Prostate gland (tissue), 2 donors: ENCODE measurements around the gene SH3BP1. TPM values are rescaled to one million over a fixed set of nuclear protein-coding genes. Genes with fewer than 3 reads are reported as not detected.

Experiments used
- DNase-seq: peaks from one replicate; pipeline ENCODE4 v3.0.0-alpha.2; 2019; ENCODE audit warnings: low spot score
- H3K27ac ChIP-seq, 2 donors: fragments of 200-600 bp; sonication (generic); 2 replicates each; pipeline ENCODE4 v1.5.1; 2017 to 2019
- H3K27me3 ChIP-seq: fragments of 200-600 bp; sonication (generic); replicated peaks from 2 replicates; pipeline ENCODE4 v1.5.1; 2019; ENCODE audit not compliant: insufficient read depth
- H3K36me3 ChIP-seq, 2 donors: fragments of 200-600 bp; sonication (generic); 1 replicate in 1 of 2; 2 replicates in 1 of 2; pipeline versions ENCODE4 v1.5.1 to v1.8.1; 2017 to 2019
- H3K4me1 ChIP-seq: fragments of 200-600 bp; sonication (generic); replicated peaks from 2 replicates; pipeline ENCODE4 v1.5.1; 2019
- H3K4me3 ChIP-seq, 2 donors: fragments of 200-600 bp; sonication (generic); 2 replicates each; pipeline ENCODE4 v1.5.1; 2017 to 2019
- H3K9me3 ChIP-seq: fragments of 200-600 bp; sonication (generic); 2 replicates; pipeline ENCODE4 v1.5.1; 2017
- CTCF ChIP-seq, 4 experiments: fragments of 200-600 bp in 2 of 4; fragments of 450-650 bp in 2 of 4; sonication (generic) in 2 of 4; IDR thresholded peaks; 1 replicate in 3 of 4; 2 replicates in 1 of 4; pipeline ENCODE4 v1.5.1; 2016 to 2019; ENCODE audit warnings: antibody characterized with exemption in 4 of 4, mild to moderate bottlenecking in 2 of 4, moderate library complexity in 2 of 4
- POLR2A ChIP-seq: fragments of 450-650 bp; IDR thresholded peaks from one replicate; pipeline ENCODE4 v1.6.1; 2016; ENCODE audit warnings: antibody characterized with exemption, mild to moderate bottlenecking
- POLR2AphosphoS5 ChIP-seq: sonication (generic); formaldehyde crosslinking; IDR thresholded peaks from one replicate; pipeline ENCODE4 v1.6.1; 2017; ENCODE audit warnings: antibody characterized with exemption
- WGBS: methylation state at CpG from one replicate; pipeline ENCODE4 v1.1.5; 2018; 5-methylcytosine and 5-hydroxymethylcytosine counted together
- intact Hi-C: fragments of 100-400 bp; cut with DNase I; formaldehyde crosslinking; loops from one replicate; pipeline ENCODE4 v1.14.2; 2022
- total RNA-seq, 2 donors: library from RNA; depleted of rRNA; stranded (reverse); fragments of >200 nt; gene quantifications; one replicate each; pipeline ENCODE4 v1.1.0, GENCODE V29; 2016

The SH3BP1 gene
- total RNA-seq, 2 donors from 2014 or later, result 10.9 to 12.0 TPM

GRCh38 chr22:37633625-37634416, 5.6 kb upstream of the SH3BP1 start:
- peaks cover 0 to 4% of the 10 kb centered on the region in 2 donors for H3K36me3 ChIP-seq
- no peaks in the 10 kb centered on the region for H3K4me1 ChIP-seq
- no peak overlapping the region for H3K4me3 ChIP-seq
- H3K27me3 ChIP-seq, result no peaks in the 10 kb centered on the region
- DNase-seq, result peak; percentile 40
- TF ChIP-seq POLR2AphosphoS5, result no peak
- no peak for TF ChIP-seq POLR2A
- TF ChIP-seq CTCF (IDR thresholded peaks at IDR 0.05), result peak in 2 of 4 experiments; percentile 21 to 28
- intact Hi-C loops, result no loop called here
- no peaks in the 10 kb centered on the region for H3K9me3 ChIP-seq
- peak overlapping the region; percentile 50 to 59 for H3K27ac ChIP-seq
- 8% methylated on average over 19 of the region's 24 CpGs for WGBS

GRCh38 chr22:37634417-37634924, 5.0 kb upstream of the SH3BP1 start:
- TF ChIP-seq CTCF (IDR thresholded peaks at IDR 0.05) (peak in 1 of 4 experiments; percentile 11), POLR2A (no peak)
- no peaks in the 10 kb centered on the region for H3K27me3 ChIP-seq
- no peak overlapping the region for H3K4me3 ChIP-seq
- no peaks in the 10 kb centered on the region for H3K4me1 ChIP-seq
- DNase-seq, result no peak
- intact Hi-C loops, result no loop called here
- no peaks in the 10 kb centered on the region for H3K36me3 ChIP-seq
- WGBS, result 26% methylated on average over 8 of the region's 8 CpGs
- H3K9me3 ChIP-seq, result no peaks in the 10 kb centered on the region
- peak overlapping the region; percentile 50 to 59 for H3K27ac ChIP-seq

- WGBS, result 85% methylated on average over 7 of the region's 7 CpGs
These were observed 4.3 kb upstream of the SH3BP1 start for GRCh38 chr22:37635157-37635556.

GRCh38 chr22:37636186-37636948, 3.1 kb upstream of the SH3BP1 start:
- Histone ChIP-seq H3K36me3 (no peaks in the 10 kb centered on the region), H3K27me3 (no peaks in the 10 kb centered on the region), H3K27ac (no peak overlapping the region), H3K4me1 (no peaks in the 10 kb centered on the region), H3K4me3 (no peak overlapping the region), H3K9me3 (no peaks in the 10 kb centered on the region)
- TF ChIP-seq CTCF (IDR thresholded peaks at IDR 0.05) (peak in 1 of 4 experiments; percentile 19), POLR2A (no peak)
- DNase-seq, result no peak
- 74% methylated on average over 6 of the region's 6 CpGs for WGBS
- intact Hi-C loops, result no loop called here

More at GRCh38 chr22:37635157-37635556, 4.3 kb upstream of the SH3BP1 start:
- no peak for DNase-seq
- intact Hi-C loops, result no loop called here
- no peaks in the 10 kb centered on the region for H3K27me3 ChIP-seq
- TF ChIP-seq POLR2A (no peak), POLR2AphosphoS5 (no peak), CTCF (IDR thresholded peaks at IDR 0.05) (no peak)
- H3K4me3 ChIP-seq, result no peak overlapping the region
- no peaks in the 10 kb centered on the region for H3K36me3 ChIP-seq
- no peaks in the 10 kb centered on the region for H3K9me3 ChIP-seq
- H3K27ac ChIP-seq, result no peak overlapping the region
- H3K4me1 ChIP-seq, result no peaks in the 10 kb centered on the region
